Uterus (tissue), 4 donors: ENCODE results near the gene FHIT. TPM values are rescaled to one million over a fixed set of nuclear protein-coding genes. Genes with fewer than 3 reads are reported as not detected.

Source experiments
- DNase-seq, 2 donors: peaks; one replicate each; pipeline ENCODE4 v3.0.0-alpha.2; 2019 to 2020
- H3K27ac ChIP-seq, 2 donors: fragments of 200-600 bp; sonication (generic); 1 replicate in 1 of 2; 2 replicates in 1 of 2; pipeline ENCODE4 v1.5.1; 2016 to 2018
- H3K27me3 ChIP-seq, 2 donors: fragments of 200-600 bp; sonication (generic); one replicate each; pipeline ENCODE4 v1.5.1; 2018 to 2019; ENCODE audit warnings: control low read depth in 1 of 2
- H3K36me3 ChIP-seq, 2 donors: fragments of 200-600 bp; sonication (generic); one replicate each; pipeline ENCODE4 v1.5.1; 2019; ENCODE audit warnings: control low read depth in 1 of 2
- H3K4me1 ChIP-seq, 2 donors: fragments of 200-600 bp; sonication (generic); one replicate each; pipeline ENCODE4 v1.5.1; 2018 to 2019; ENCODE audit warnings: control low read depth in 1 of 2
- H3K4me3 ChIP-seq, 2 donors: fragments of 200-600 bp; sonication (generic); 1 replicate in 1 of 2; 2 replicates in 1 of 2; pipeline ENCODE4 v1.5.1; 2018 to 2019; ENCODE audit warnings: mild to moderate bottlenecking in 1 of 2
- H3K9me3 ChIP-seq, 2 donors: fragments of 200-600 bp; sonication (generic); one replicate each; pipeline ENCODE4 v1.5.1; 2019; ENCODE audit warnings: control low read depth in 1 of 2
- CTCF ChIP-seq, 4 experiments: fragments of 200-600 bp in 2 of 4; fragments of 450-650 bp in 2 of 4; sonication (generic) in 2 of 4; IDR thresholded peaks; one replicate each; pipeline ENCODE4 v1.5.1; 2016 to 2019; ENCODE audit warnings: antibody characterized with exemption in 4 of 4, mild to moderate bottlenecking in 2 of 4, moderate library complexity in 1 of 4
- POLR2A ChIP-seq, 2 donors: fragments of 450-650 bp; IDR thresholded peaks; one replicate each; pipeline ENCODE4 v1.6.1; 2016; ENCODE audit warnings: antibody characterized with exemption in 2 of 2, mild to moderate bottlenecking in 1 of 2, moderate library complexity in 1 of 2
- intact Hi-C: fragments of 100-400 bp; cut with DNase I; formaldehyde crosslinking; loops from one replicate; pipeline ENCODE4 v1.15.1; 2023; ENCODE audit warnings: low total_unique reads
- total RNA-seq, 4 donors: library from RNA; depleted of rRNA in 3 of 4; stranded (reverse); fragments of >200 nt in 3 of 4; gene quantifications; one replicate each; pipeline versions ENCODE4 v1.1.0 to v1.2.4, GENCODE V29; 2014 to 2023
- donor health status: DM: yes; HTN: yes; CAD: no.

Gene FHIT
- total RNA-seq, 4 donors from 2014 or later = 1.3 to 15.2 (median 7.3) TPM

DNA sequence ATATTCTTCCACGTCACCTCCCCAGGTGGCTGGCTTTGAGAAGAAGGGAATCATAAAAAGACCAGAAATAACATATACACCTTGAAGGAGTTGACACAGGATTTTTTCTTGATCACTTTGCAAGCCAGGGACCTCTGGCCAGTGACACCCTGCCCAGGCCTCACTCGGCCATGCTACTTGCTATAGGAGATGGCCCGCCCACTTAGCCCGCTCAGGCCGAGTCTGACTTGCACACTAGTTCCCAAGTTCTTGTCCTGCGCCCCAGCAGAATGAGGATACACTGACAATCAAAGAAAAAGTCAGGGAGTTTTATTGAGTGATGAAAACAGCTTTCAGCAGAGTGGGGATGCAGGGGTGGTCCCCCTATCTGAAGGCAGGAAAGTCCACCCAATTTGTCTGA is 1155.3 kb downstream of the FHIT start:
- Histone ChIP-seq H3K4me3 (no peak overlapping the region), H3K9me3 (no peaks in the 10 kb centered on the region), H3K4me1 (no peaks in the 10 kb centered on the region), H3K27ac (no peak overlapping the region), H3K27me3 (no peaks in the 10 kb centered on the region), H3K36me3 (no peaks in the 10 kb centered on the region)
- intact Hi-C loops = no loop called here
- DNase-seq = no peak
- TF ChIP-seq POLR2A (IDR thresholded peaks at IDR 0.05) = no peak
- TF ChIP-seq CTCF (IDR thresholded peaks at IDR 0.05) = no peak

DNA sequence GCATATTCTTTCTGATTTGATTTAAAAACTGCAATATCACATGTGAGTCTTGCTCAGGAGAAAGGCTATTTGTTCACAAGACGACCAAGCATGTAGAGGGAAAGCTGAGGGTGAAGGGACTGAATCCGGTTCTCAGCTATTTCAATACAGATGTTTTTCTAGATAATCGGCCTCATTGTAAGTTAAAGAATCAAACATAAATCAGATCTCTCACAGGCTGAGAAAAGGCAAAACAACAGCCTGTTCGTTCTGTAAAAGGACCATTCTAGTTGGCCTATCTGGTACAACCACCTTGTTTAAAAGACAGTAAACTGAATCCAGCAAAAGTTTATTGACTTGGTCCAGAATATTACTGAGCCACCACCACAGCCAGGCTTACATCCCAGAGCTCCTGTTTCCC is 1155.7 kb downstream of the FHIT start:
- no peak overlapping the region for H3K4me3 ChIP-seq
- no peak overlapping the region for H3K27ac ChIP-seq
- intact Hi-C loops = no loop called here
- H3K36me3 ChIP-seq = no peaks in the 10 kb centered on the region
- DNase-seq = no peak
- H3K27me3 ChIP-seq = no peaks in the 10 kb centered on the region
- TF ChIP-seq CTCF (IDR thresholded peaks at IDR 0.05) (no peak), POLR2A (IDR thresholded peaks at IDR 0.05) (no peak)
- no peaks in the 10 kb centered on the region for H3K9me3 ChIP-seq
- no peaks in the 10 kb centered on the region for H3K4me1 ChIP-seq

- Histone ChIP-seq H3K36me3 (no peaks in the 10 kb centered on the region), H3K27me3 (no peaks in the 10 kb centered on the region), H3K27ac (no peak overlapping the region), H3K9me3 (no peaks in the 10 kb centered on the region), H3K4me3 (no peak overlapping the region), H3K4me1 (no peaks in the 10 kb centered on the region)
- intact Hi-C loops = no loop called here
- no peak for DNase-seq
- TF ChIP-seq CTCF (IDR thresholded peaks at IDR 0.05) (no peak), POLR2A (IDR thresholded peaks at IDR 0.05) (no peak)
These were observed 1156.8 kb downstream of the FHIT start for GRCh38 chr3:60094392-60094947.

- no peak for DNase-seq
- Histone ChIP-seq H3K9me3 (no peaks in the 10 kb centered on the region), H3K4me3 (no peak overlapping the region), H3K36me3 (no peaks in the 10 kb centered on the region), H3K27ac (no peak overlapping the region), H3K27me3 (no peaks in the 10 kb centered on the region), H3K4me1 (no peaks in the 10 kb centered on the region)
- intact Hi-C loops = no loop called here
- TF ChIP-seq CTCF (IDR thresholded peaks at IDR 0.05) = no peak
- no peak for TF ChIP-seq POLR2A (IDR thresholded peaks at IDR 0.05)
These were observed 1160.7 kb downstream of the FHIT start for GRCh38 chr3:60090548-60090947.

DNA sequence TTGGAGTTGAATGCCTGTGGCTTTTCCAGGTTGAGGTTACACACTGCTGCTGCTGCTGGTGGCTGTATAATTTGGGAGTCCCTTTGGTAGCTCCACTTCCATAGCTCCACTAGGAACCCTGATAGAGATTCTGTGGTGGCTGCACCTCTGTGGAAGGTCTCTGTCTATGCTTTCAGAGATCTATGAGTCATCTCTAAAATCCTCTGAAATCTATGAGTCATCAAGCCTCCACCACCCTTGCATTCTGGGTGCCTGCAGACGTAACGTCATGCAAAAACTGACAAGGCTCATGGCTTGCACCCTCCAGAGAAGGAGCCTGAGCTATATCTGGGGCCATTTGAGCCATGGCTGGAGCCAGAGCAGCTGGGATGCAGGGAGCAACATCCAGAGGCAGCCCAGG is 1164.4 kb downstream of the FHIT start:
- no peak overlapping the region for H3K27ac ChIP-seq
- H3K27me3 ChIP-seq = no peaks in the 10 kb centered on the region
- intact Hi-C loops = no loop called here
- H3K9me3 ChIP-seq = no peaks in the 10 kb centered on the region
- DNase-seq = no peak
- no peaks in the 10 kb centered on the region for H3K36me3 ChIP-seq
- H3K4me1 ChIP-seq = no peaks in the 10 kb centered on the region
- TF ChIP-seq POLR2A (IDR thresholded peaks at IDR 0.05) (no peak), CTCF (IDR thresholded peaks at IDR 0.05) (no peak)
- H3K4me3 ChIP-seq = no peak overlapping the region
